ENCODE data around the gene TPPP3. TPM values are rescaled to one million over a fixed set of nuclear protein-coding genes. Genes with fewer than 3 reads are reported as not detected.
"Not testable (repeated sequence)": the region's sequence is repeated elsewhere in the genome, so short reads cannot be mapped to it uniquely, and the experiment has no call there.

The TPPP3 gene
- total and polyA plus RNA-seq, 9 donors: 2.2 to 269 (median 15.2) TPM

DNA sequence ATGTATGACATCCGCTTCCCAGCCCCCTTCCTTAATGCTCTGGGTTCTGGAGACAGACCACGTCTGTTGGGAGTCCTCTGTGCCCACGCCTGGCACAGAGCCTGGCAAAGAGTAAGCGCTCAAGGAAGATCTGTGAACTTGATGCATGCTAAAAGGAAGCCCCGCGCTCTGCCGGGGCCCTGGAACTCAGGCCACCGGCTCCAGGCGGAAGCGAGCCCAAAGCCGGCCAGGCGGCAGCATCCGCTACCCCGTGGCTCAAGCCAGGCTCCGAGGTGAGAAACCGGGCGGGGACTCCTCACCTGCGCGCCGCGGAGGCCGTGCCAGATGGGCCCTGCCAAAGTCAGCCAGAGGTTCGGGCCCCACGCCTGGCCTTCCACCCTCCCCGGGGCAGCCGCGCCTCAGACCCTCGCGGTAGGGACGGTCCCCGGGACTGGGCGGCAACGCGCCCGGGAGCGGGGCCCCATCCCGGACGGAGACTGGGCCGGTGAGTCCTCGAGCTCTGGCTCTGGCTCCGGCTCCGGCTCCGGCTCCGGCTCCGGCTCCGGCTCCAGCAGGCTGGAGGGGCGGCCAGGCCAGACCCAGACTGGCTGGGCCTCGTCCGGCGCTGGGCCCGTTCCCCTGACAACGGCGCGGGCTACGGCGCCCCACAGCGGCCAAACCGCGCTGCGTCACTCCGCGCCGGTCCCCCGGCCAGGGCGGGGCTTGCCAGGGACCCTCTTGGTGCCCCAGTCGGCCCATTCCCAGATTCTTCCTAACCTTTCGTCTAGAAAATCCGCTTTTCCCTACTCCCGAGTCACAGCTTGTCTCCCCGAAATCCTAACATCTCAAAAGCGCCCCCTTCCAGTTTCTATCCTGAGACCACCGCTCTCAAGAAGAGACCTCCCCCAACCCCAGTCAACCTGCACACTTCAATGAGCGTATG lies 22.8 kb upstream of the TPPP3 start, which contains the start of gene ZDHHC1:
ZDHHC1 (minus strand) TSS at position 606 of the 922 bp plus-strand sequence. CDS start 8,702 bp downstream, outside the sequence.
- intact Hi-C loops (cut with DNase I): loop anchor here in 1 of 4 donors (10.0 kb wide), 1 partner anchor 161 kb away; no protein-coding TSS in a partner anchor
- peak; percentile 74 to 89 (median 81) for DNase-seq
- peaks cover 9% of the 10 kb centered on the region for H3K4me1 ChIP-seq (ENCODE audit: insufficient read depth)
- no peaks in the 10 kb centered on the region for H3K36me3 ChIP-seq
- 0 to 1% (median 1%) methylated on average over 57 to 73 of the region's 73 CpGs for WGBS, 3 donors
- peak within 1 kb of the TSS; percentile 64 for H3K4me3 ChIP-seq
- H3K27ac ChIP-seq: peak within 1 kb of the TSS; percentile 19 to 87
- no peaks in the 10 kb centered on the region for H3K9me3 ChIP-seq
- H3K27me3 ChIP-seq: no peaks in the 10 kb centered on the region
- TF ChIP-seq, protein P1, sequence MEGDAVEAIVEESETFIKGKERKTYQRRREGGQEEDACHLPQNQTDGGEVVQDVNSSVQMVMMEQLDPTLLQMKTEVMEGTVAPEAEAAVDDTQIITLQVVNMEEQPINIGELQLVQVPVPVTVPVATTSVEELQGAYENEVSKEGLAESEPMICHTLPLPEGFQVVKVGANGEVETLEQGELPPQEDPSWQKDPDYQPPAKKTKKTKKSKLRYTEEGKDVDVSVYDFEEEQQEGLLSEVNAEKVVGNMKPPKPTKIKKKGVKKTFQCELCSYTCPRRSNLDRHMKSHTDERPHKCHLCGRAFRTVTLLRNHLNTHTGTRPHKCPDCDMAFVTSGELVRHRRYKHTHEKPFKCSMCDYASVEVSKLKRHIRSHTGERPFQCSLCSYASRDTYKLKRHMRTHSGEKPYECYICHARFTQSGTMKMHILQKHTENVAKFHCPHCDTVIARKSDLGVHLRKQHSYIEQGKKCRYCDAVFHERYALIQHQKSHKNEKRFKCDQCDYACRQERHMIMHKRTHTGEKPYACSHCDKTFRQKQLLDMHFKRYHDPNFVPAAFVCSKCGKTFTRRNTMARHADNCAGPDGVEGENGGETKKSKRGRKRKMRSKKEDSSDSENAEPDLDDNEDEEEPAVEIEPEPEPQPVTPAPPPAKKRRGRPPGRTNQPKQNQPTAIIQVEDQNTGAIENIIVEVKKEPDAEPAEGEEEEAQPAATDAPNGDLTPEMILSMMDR (IDR thresholded peaks at IDR 0.05): peak; percentile 26 to 75 (median 62)
- TF ChIP-seq POLR2A (IDR thresholded peaks at IDR 0.05) (peak; percentile 42), EP300 (IDR thresholded peaks at IDR 0.05) (no peak)

DNA sequence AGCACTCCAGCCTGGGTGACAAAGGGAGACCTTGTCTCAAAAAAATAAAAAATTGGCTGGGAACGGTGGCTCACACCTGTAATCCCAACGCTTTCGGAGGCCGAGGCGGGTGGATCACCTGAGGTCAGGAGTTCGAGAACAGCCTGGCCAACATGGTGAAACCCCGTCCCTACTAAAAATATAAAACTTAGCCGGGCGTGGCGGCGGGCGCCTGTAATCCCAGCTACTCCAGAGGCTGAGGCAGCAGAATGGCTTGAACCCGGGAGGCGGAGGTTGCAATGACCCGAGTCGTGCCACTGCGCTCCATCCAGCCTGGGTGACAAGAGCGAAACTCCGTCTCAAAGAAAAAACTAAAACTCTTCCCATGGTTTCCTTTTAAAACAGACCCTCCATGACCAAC lies 22.1 kb upstream of the TPPP3 start:
- peak overlapping the region in 1 of 2 donors; percentile 87 for H3K27ac ChIP-seq
- not testable (repeated sequence) for H3K9me3 ChIP-seq; DNase-seq; H3K27me3 ChIP-seq; H3K4me1 ChIP-seq (ENCODE audit: insufficient read depth); H3K36me3 ChIP-seq
- H3K4me3 ChIP-seq: peak overlapping the region; percentile 64
- intact Hi-C loops (cut with DNase I): loop anchor here in 1 of 4 donors (10.0 kb wide), 1 partner anchor 161 kb away; no protein-coding TSS in a partner anchor
- WGBS, 3 donors: 80 to 86% (median 81%) methylated on average over 19 of the region's 19 CpGs

DNA sequence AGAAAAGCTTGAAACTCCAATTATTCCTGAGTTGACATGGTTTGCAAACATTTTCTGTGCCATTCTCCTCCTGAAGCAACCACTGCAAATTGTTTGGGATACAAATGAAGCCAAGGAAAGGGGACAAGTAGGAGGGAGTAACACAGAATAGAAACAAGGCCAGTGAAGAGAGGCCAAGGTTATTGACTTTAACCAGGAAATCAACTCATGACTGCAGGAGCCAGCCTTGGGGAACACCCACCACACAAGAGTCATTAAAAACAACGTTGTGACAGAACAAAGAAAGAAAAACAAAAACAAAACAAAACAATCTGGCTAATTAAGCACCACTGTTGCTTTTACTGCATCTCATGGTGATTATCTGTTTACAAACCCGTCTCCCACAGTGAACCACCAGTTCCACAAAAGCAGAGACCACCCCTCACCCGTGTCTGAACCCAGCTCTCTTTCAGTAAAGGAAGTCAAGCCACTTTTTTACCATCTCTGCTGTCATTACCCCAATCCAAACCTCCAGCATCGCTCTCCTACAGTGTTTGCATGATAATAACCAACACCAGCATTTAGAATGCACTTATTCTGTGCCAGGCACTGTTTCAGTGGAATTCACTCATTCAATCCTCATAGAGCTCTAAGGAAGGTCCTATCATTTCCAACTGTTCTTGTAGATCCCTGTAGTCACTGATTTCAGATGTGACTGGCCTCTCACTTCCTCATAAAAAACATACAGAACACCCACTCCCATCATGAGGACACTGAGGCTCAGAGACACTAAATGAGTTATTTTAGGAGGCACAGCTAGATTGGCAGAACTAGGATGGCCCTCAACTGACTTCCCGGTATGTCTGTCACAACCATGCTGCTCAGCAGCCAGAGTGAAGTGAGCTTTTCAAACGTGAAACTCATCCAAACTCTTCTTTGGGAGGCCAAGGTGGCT lies 20.9 kb upstream of the TPPP3 start:
- Histone ChIP-seq H3K4me1 (ENCODE audit: insufficient read depth) (peaks cover 9% of the 10 kb centered on the region), H3K9me3 (no peaks in the 10 kb centered on the region), H3K27ac (peak overlapping the region in 1 of 2 donors; percentile 46), H3K36me3 (no peaks in the 10 kb centered on the region), H3K4me3 (no peak overlapping the region), H3K27me3 (no peaks in the 10 kb centered on the region)
- intact Hi-C loops (cut with DNase I): loop anchor here in 1 of 4 donors (10.0 kb wide), 1 partner anchor 159 kb away; no protein-coding TSS in a partner anchor
- no peak for DNase-seq
- 34 to 49% (median 36%) methylated on average over 6 of the region's 6 CpGs for whole genome bisulfite sequencing, 3 donors
- no peak for TF ChIP-seq EP300 (IDR thresholded peaks at IDR 0.05)
- TF ChIP-seq, protein P1 (IDR thresholded peaks at IDR 0.05): no peak
- no peak for TF ChIP-seq POLR2A (IDR thresholded peaks at IDR 0.05)

DNA sequence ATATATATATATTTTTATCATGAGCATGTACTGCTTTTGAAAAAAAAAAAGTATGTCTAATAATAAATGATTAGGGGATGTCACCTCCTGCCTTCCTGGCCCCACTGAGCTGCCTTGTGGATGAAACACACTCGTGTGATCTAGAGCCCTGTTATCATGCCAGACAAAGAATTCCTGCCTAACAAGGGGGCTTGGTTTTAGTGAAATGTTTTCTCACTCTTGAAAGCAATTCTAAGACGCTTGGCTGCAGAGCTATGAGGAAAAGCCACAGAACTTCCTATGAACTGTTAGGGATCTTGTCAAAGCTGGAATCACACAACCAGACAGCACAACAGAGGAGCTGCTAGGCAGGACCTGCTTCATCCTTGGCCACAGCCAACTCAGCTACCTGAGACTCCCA lies 19.0 kb upstream of the TPPP3 start:
- 19 to 29% (median 23%) methylated on average over 2 of the region's 2 CpGs for WGBS, 3 donors
- Histone ChIP-seq H3K27ac (no peak overlapping the region), H3K4me3 (no peak overlapping the region), H3K9me3 (no peaks in the 10 kb centered on the region), H3K27me3 (no peaks in the 10 kb centered on the region), H3K4me1 (ENCODE audit: insufficient read depth) (peaks cover 9% of the 10 kb centered on the region), H3K36me3 (no peaks in the 10 kb centered on the region)
- TF ChIP-seq, protein P1 (IDR thresholded peaks at IDR 0.05): no peak
- no peak for TF ChIP-seq EP300 (IDR thresholded peaks at IDR 0.05)
- no peak for TF ChIP-seq POLR2A (IDR thresholded peaks at IDR 0.05)
- intact Hi-C loops (cut with DNase I): loop anchor here in 1 of 4 donors (10.0 kb wide), 1 partner anchor 157 kb away; no protein-coding TSS in a partner anchor
- no peak for DNase-seq

Data from ovary (tissue), 9 donors.